COLO829 (cell line): ENCODE data around the gene ITPRID2.
A peak's percentile ranks its signal among the peaks of the same experiment; 100 is the strongest.
"Not testable (repeated sequence)": the region's sequence is repeated elsewhere in the genome, so short reads cannot be mapped to it uniquely, and the experiment has no call there.

ENCODE experiments used
- DNase-seq: peaks from one replicate; pipeline ENCODE4 v3.0.0; 2012; ENCODE audit warnings: low spot score

ITPRID2 gene

DNA sequence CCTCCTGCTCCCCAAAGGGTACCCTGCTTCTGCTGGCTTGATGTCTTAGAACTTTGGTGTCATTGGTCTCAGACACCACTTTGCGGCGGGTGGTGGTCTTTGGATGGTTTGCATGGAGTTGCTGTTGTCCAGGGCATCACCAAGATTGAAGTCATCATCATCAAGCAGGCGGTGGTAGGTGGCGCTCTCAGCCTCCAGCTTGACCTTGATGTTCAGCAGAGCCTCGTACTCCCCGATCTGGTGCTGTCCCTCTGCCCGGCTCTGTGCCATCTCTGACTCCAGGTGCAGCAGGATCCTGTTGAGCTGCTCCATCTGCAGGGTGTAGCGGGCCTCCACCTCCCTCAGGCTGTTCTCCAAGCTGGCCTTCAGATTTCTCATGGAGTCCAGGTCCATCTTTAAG, 69.6 kb downstream of the ITPRID2 start:
- DNase-seq: not testable (repeated sequence)

GRCh38 chr2:181962142-181962541, 70.6 kb downstream of the ITPRID2 start:
- no peak for DNase-seq

DNA sequence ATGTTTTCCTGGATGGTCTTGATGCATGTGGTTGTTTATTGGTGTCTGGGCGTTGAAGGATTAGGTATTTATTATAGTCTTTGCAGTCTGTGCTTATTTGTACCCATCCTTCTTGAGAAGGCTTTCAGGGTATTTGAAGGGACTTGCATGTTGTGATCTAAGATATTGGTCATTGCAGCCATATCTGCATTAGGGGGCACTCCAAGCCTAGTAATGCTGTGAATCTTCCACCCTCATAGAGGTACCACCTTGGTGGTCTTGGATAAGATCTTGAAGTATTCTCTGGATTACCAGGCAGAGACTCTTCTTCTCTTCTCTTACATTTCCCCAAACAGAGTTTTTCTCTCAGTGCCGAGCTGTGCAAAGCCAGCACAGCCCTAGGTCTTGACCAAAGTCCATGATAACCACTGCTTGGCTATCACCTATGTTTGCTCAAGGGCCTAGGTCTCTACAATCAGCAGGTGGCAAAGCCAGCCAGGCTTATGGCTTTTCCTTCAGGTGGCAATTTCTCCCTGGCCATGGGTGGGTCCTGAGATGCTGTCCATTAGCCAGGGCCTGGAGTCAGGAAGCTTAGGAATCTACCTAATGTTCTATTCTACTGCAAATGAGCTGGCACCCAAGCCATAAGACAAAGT, 78.7 kb downstream of the ITPRID2 start:
- DNase-seq: no peak

DNA sequence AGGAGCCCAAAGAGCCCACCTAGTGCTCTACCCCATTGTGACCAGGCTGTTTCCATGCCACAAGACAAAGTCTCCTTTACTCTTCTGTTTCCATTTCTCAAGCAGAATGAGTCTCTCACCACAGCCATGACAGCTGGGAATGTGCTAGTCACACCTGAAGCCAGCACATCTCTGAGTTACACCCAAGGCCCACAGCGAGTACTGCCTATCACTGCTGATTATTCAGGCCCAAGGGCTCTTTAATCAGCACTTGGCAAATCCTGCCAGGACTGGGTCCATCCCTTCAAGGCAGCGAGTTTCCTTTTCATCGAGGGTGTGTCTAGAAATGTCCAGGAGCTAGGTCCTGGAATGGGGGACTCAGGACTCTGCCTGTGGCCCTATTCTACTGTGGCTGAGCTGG, 79.5 kb downstream of the ITPRID2 start:
- no peak for DNase-seq

- no peak for DNase-seq
Measured at GRCh38 chr2:181972431-181973170, 81.1 kb downstream of the ITPRID2 start.

DNA sequence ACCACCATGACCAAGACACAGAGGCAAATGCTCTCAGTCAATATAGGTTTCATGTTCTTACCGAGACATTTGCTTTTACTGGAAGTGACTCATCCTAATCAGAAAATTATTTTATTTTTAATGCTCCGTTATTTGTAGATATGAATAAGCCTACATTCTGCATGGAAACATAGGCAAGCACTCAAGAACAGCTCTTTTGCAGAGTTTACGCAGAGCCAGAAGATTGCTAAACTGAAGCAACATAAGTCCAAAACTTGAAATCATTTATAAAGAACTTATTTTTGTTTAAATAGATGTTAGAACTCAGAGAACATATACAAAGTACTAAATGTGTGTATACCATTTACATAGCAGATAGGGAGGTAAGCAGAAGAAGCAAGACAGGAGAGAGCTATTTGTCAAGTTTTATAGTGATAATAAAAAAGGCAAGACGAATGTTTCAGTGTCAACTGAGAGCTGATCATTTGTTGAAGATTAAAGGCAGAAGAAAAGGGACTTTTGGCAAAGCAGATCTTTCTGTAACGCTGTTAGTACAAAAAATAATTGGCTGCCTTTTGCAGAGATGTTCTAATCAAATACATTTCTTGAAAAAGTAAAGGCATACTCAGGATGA, 81.7 kb downstream of the ITPRID2 start:
- DNase-seq: no peak

- peak; percentile 43 for DNase-seq
Measured at GRCh38 chr2:181977661-181978350, 86.3 kb downstream of the ITPRID2 start.

- no peak for DNase-seq
Measured at GRCh38 chr2:181978351-181979150, 87.0 kb downstream of the ITPRID2 start.
